ENCODE data around the gene AMHR2.
A peak's percentile ranks its signal among the peaks of the same experiment; 100 is the strongest.
"Not testable (repeated sequence)": the region's sequence is repeated elsewhere in the genome, so short reads cannot be mapped to it uniquely, and the experiment has no call there.

AMHR2 gene

GRCh38 chr12:53423597-53423996 lies at the start of gene AMHR2:
Gene AMHR2, plus strand, starts transcription at chr12:53423855. Its CDS starts 80 bp downstream, at chr12:53423935.
- no peak for DNase-seq

GRCh38 chr12:53374277-53374676 lies 49.4 kb upstream of the AMHR2 start:
- not testable (repeated sequence) for DNase-seq

- no peak for DNase-seq
Observed at GRCh38 chr12:53376747-53377146, 46.9 kb upstream of the AMHR2 start.

- DNase-seq = no peak
Observed at GRCh38 chr12:53378222-53378621, 45.4 kb upstream of the AMHR2 start.

- peak in 1 of 2 experiments; percentile 39 for DNase-seq
Observed at GRCh38 chr12:53378724-53379388, 44.8 kb upstream of the AMHR2 start.

GRCh38 chr12:53379389-53380103 lies 44.1 kb upstream of the AMHR2 start:
- peak; percentile 94 for DNase-seq

- peak; percentile 100 for DNase-seq
Observed at GRCh38 chr12:53380104-53380793, 43.4 kb upstream of the AMHR2 start, which contains the start of gene SP1. Gene SP1, plus strand, starts transcription at chr12:53380176. Its CDS starts 116 bp downstream, at chr12:53380292.

GRCh38 chr12:53380794-53381730 lies 42.6 kb upstream of the AMHR2 start:
- no peak for DNase-seq

- peak; percentile 41 to 51 for DNase-seq
Observed at GRCh38 chr12:53381731-53382630, 41.7 kb upstream of the AMHR2 start.

- no peak for DNase-seq
Observed at GRCh38 chr12:53383258-53383657, 40.4 kb upstream of the AMHR2 start.

GRCh38 chr12:53386381-53386780 lies 37.3 kb upstream of the AMHR2 start:
- not testable (repeated sequence) for DNase-seq

GRCh38 chr12:53388932-53389331 lies 34.7 kb upstream of the AMHR2 start:
- DNase-seq = no peak

GRCh38 chr12:53389702-53390101 lies 34.0 kb upstream of the AMHR2 start:
- no peak for DNase-seq

GRCh38 chr12:53391724-53392123 lies 31.9 kb upstream of the AMHR2 start:
- DNase-seq = no peak

- no peak for DNase-seq
Observed at GRCh38 chr12:53399896-53400295, 23.8 kb upstream of the AMHR2 start.

- not testable (repeated sequence) for DNase-seq
Observed at GRCh38 chr12:53402351-53402750, 21.3 kb upstream of the AMHR2 start.

- DNase-seq = no peak
Observed at GRCh38 chr12:53402871-53403270, 20.8 kb upstream of the AMHR2 start.

- no peak for DNase-seq
Observed at GRCh38 chr12:53410951-53411350, 12.7 kb upstream of the AMHR2 start.

GRCh38 chr12:53413485-53414204 lies 10.0 kb upstream of the AMHR2 start:
- no peak for DNase-seq

- DNase-seq = no peak
Observed at GRCh38 chr12:53414756-53415417, 8.8 kb upstream of the AMHR2 start.
